ENCODE measurements around the gene APBB1. TPM values are rescaled to one million over a fixed set of nuclear protein-coding genes. Genes with fewer than 3 reads are reported as not detected.

APBB1 gene
- 10.5 TPM for polyA plus RNA-seq (2013, experiment 1 of 2)
- polyA plus RNA-seq (2013, experiment 2 of 2), result 11.0 TPM

DNA sequence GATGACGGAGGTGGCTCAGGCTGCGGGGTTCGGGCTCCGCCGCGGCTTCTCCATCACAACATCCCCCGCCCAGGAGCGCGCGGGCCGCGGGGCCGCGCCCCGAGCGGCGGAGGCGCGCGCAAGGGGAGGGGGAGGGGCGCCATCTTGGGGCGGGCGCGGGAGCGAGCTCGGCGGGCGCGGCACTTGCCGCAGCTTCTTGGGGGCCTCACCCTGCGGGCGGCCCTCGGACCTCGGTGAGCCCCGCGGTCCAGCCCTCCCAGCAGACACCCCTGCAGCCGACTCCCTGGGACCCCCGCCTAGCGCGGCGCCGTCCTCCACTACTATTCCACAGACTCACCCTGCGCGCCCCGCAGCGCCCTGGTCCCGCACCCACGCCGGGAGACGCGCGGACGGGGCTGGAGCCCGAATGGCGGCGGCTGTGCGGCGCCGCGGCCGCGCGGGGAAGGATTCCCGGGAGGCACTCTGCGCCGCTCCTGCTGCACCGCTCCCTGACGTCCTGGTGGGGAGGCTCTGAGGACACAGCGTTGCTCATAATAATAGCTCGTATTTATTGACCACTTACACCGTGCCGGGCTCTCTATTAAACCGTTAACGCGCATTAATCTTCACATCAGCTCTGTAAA lies at the start of gene APBB1:
TSS of gene APBB1 (minus strand) at position 86 of the 623 bp plus-strand sequence. CDS start 7,747 bp downstream, outside the sequence.
- H2BK120ac ChIP-seq (ENCODE audit: low read depth, low read length), result peak within 1 kb of the TSS; percentile 8
- no peak within 1 kb of the TSS for H3K27ac ChIP-seq (ENCODE audit: low read depth, low read length)
- H2BK5ac ChIP-seq (ENCODE audit: low read length), result no peak within 1 kb of the TSS
- peak within 1 kb of the TSS; percentile 54 for H3K18ac ChIP-seq (ENCODE audit: low read length)
- peak within 1 kb of the TSS; percentile 77 for H4K8ac ChIP-seq (ENCODE audit: low read depth, low read length)
- WGBS (ENCODE audit: extremely low coverage, insufficient coverage, low lambda C conversion rate), result no CpG with 5 or more reads among the region's 75 CpGs
- peak within 1 kb of the TSS; percentile 71 for H3K4me3 ChIP-seq (ENCODE audit: low read length)
- no peak within 1 kb of the TSS for H2BK15ac ChIP-seq (replicated peaks; ENCODE audit: low read depth)
- H3K36me3 ChIP-seq (ENCODE audit: control insufficient read depth, insufficient read depth, low read length), result no peaks in the 10 kb centered on the region
- peak within 1 kb of the TSS; percentile 90 for H3K9ac ChIP-seq (ENCODE audit: low read length)
- H3K4ac ChIP-seq (ENCODE audit: low read depth, low read length), result no peak within 1 kb of the TSS
- no peaks in the 10 kb centered on the region for H3K79me2 ChIP-seq (ENCODE audit: control insufficient read depth, insufficient read depth, low read length)
- peaks cover 6% of the 10 kb centered on the region for H3K4me1 ChIP-seq (ENCODE audit: control insufficient read depth, low read depth, low read length)
- H4K5ac ChIP-seq (ENCODE audit: low read length), result no peak within 1 kb of the TSS
- H2AK5ac ChIP-seq (ENCODE audit: low read length), result no peak within 1 kb of the TSS
- H3K27me3 ChIP-seq (ENCODE audit: insufficient read depth, low read length, poor library complexity), result peaks cover 4% of the 10 kb centered on the region
- peak within 1 kb of the TSS; percentile 76 for H3K4me2 ChIP-seq (ENCODE audit: low read length)
- H3K79me1 ChIP-seq (ENCODE audit: low read length), result no peaks in the 10 kb centered on the region
- H3K56ac ChIP-seq (ENCODE audit: low read length), result peak within 1 kb of the TSS; percentile 97
- no peak within 1 kb of the TSS for H3K23ac ChIP-seq (ENCODE audit: low read length)
- peak; percentile 66 for DNase-seq

DNA sequence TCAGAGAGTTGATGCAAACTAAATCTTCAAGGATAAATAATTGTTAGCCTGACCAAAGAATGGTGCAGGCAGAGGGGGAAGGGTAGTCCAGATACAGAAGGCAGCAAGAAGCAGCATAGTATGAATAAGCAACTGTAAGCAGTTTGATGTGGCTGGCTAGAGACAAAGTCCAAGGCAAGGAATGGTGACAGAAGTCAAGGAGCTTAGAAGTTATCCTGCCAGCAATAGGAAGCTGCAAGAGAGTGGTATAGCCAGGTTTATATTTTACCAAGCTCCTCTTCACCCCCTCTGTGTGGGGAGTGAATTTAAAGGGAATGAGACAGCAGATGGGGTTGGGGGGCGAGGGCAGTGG lies 40.2 kb upstream of the APBB1 start:
- Histone ChIP-seq H4K8ac (ENCODE audit: low read depth, low read length) (no peak overlapping the region), H3K79me2 (ENCODE audit: control insufficient read depth, insufficient read depth, low read length) (no peaks in the 10 kb centered on the region), H3K36me3 (ENCODE audit: control insufficient read depth, insufficient read depth, low read length) (no peaks in the 10 kb centered on the region), H3K4me2 (ENCODE audit: low read length) (no peak overlapping the region), H2BK120ac (ENCODE audit: low read depth, low read length) (no peak overlapping the region), H3K27me3 (ENCODE audit: insufficient read depth, low read length, poor library complexity) (no peaks in the 10 kb centered on the region), H3K23ac (ENCODE audit: low read length) (no peak overlapping the region), H3K27ac (ENCODE audit: low read depth, low read length) (no peak overlapping the region), H3K4ac (ENCODE audit: low read depth, low read length) (no peak overlapping the region), H3K4me1 (ENCODE audit: control insufficient read depth, low read depth, low read length) (no peaks in the 10 kb centered on the region), H3K9ac (ENCODE audit: low read length) (no peak overlapping the region), H2AK5ac (ENCODE audit: low read length) (no peak overlapping the region), H2BK15ac (replicated peaks; ENCODE audit: low read depth) (no peak overlapping the region), H4K5ac (ENCODE audit: low read length) (no peak overlapping the region), H3K79me1 (ENCODE audit: low read length) (no peaks in the 10 kb centered on the region), H3K18ac (ENCODE audit: low read length) (no peak overlapping the region), H2BK5ac (ENCODE audit: low read length) (no peak overlapping the region), H3K4me3 (ENCODE audit: low read length) (no peak overlapping the region), H3K56ac (ENCODE audit: low read length) (no peak overlapping the region)
- no CpG with 5 or more reads among the region's 1 CpG for WGBS (ENCODE audit: extremely low coverage, insufficient coverage, low lambda C conversion rate)
- no peak for DNase-seq

DNA sequence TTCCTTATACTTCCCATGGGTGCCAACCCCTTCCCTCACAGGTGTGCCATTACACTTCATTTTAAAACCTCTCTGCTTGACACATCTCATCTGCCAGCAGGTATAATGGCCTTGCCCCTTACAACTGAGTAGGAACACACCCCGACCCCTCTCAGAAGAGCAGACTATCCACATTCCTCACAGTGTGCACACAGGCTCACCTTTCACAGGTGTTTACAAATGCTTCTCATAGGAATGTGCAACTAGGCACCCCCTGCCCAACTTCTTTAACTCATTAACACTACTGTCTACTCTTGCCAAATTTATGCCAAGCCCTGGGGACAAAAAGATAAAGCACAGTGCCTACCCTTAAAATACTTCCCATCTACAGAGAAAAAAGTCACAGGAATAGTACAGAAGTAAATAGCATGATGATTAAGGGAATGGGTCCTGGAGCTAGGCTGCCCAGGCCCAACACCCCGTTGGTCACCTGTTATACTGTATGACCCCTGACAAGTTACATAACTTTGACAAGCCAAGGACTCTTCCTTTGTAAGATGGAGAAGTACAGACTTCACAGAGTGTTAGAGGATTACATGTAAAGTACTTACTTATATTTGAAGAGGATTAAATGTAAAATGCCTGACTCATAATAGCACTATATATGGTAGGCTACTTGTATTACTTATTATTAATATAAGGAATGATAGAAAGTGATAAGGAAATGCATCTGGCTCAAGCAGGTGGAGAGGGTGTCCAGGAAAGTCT lies 39.6 kb upstream of the APBB1 start:
- Histone ChIP-seq H2AK5ac (ENCODE audit: low read length) (no peak overlapping the region), H3K56ac (ENCODE audit: low read length) (no peak overlapping the region), H3K4me3 (ENCODE audit: low read length) (no peak overlapping the region), H3K27ac (ENCODE audit: low read depth, low read length) (no peak overlapping the region), H3K4ac (ENCODE audit: low read depth, low read length) (no peak overlapping the region), H4K5ac (ENCODE audit: low read length) (no peak overlapping the region), H3K4me1 (ENCODE audit: control insufficient read depth, low read depth, low read length) (no peaks in the 10 kb centered on the region), H3K9ac (ENCODE audit: low read length) (no peak overlapping the region), H3K23ac (ENCODE audit: low read length) (no peak overlapping the region), H4K8ac (ENCODE audit: low read depth, low read length) (no peak overlapping the region), H3K79me2 (ENCODE audit: control insufficient read depth, insufficient read depth, low read length) (no peaks in the 10 kb centered on the region), H3K36me3 (ENCODE audit: control insufficient read depth, insufficient read depth, low read length) (no peaks in the 10 kb centered on the region), H2BK120ac (ENCODE audit: low read depth, low read length) (no peak overlapping the region), H3K4me2 (ENCODE audit: low read length) (no peak overlapping the region), H3K27me3 (ENCODE audit: insufficient read depth, low read length, poor library complexity) (no peaks in the 10 kb centered on the region), H3K18ac (ENCODE audit: low read length) (no peak overlapping the region), H2BK5ac (ENCODE audit: low read length) (no peak overlapping the region), H2BK15ac (replicated peaks; ENCODE audit: low read depth) (no peak overlapping the region), H3K79me1 (ENCODE audit: low read length) (no peaks in the 10 kb centered on the region)
- no peak for DNase-seq
- WGBS (ENCODE audit: extremely low coverage, insufficient coverage, low lambda C conversion rate), result no CpG with 5 or more reads among the region's 2 CpGs

DNA sequence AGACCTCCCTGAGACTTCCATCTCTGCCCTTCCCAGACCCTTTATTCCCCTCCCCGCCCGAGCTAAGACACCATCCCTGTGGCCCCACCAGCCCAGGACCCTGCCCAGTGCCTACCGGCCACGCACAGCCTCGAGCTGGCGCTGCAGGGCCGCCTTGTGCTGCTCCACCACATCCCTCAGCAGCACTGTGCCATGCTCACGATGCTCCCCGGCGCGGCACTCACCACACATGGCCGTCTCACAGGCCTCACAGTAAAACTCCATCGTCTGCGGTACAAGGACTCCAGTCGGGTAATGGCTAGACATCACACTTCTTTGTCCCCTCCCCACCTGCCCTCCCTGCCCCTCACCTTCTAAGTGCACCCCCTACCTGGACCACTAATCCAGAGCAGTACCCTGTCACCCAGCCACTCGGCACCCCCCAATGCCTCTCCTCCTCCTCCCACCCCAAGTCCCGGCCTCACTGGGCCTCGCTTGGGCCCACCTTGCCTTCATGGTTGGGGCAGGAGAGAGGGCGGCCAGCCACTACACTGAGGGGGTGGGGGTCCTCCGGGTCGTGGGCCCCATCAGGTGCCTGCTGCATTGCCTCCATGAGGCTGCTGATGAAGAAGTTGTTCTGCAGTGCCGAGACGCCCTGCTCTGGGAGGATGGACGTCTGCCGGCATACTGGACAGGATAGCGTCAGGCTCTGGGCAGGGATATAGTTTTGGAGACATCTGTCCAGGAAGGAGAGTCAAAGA lies 38.9 kb upstream of the APBB1 start:
- Histone ChIP-seq H3K18ac (ENCODE audit: low read length) (no peak overlapping the region), H3K27me3 (ENCODE audit: insufficient read depth, low read length, poor library complexity) (no peaks in the 10 kb centered on the region), H3K4me3 (ENCODE audit: low read length) (no peak overlapping the region), H2BK5ac (ENCODE audit: low read length) (no peak overlapping the region), H3K56ac (ENCODE audit: low read length) (no peak overlapping the region), H2AK5ac (ENCODE audit: low read length) (no peak overlapping the region), H4K8ac (ENCODE audit: low read depth, low read length) (no peak overlapping the region), H4K5ac (ENCODE audit: low read length) (no peak overlapping the region), H3K27ac (ENCODE audit: low read depth, low read length) (no peak overlapping the region), H2BK120ac (ENCODE audit: low read depth, low read length) (no peak overlapping the region), H3K9ac (ENCODE audit: low read length) (no peak overlapping the region), H3K79me2 (ENCODE audit: control insufficient read depth, insufficient read depth, low read length) (no peaks in the 10 kb centered on the region), H3K36me3 (ENCODE audit: control insufficient read depth, insufficient read depth, low read length) (no peaks in the 10 kb centered on the region), H2BK15ac (replicated peaks; ENCODE audit: low read depth) (no peak overlapping the region), H3K4ac (ENCODE audit: low read depth, low read length) (no peak overlapping the region), H3K79me1 (ENCODE audit: low read length) (no peaks in the 10 kb centered on the region), H3K4me1 (ENCODE audit: control insufficient read depth, low read depth, low read length) (no peaks in the 10 kb centered on the region), H3K4me2 (ENCODE audit: low read length) (no peak overlapping the region), H3K23ac (ENCODE audit: low read length) (no peak overlapping the region)
- no CpG with 5 or more reads among the region's 26 CpGs for WGBS (ENCODE audit: extremely low coverage, insufficient coverage, low lambda C conversion rate)
- DNase-seq, result no peak

DNA sequence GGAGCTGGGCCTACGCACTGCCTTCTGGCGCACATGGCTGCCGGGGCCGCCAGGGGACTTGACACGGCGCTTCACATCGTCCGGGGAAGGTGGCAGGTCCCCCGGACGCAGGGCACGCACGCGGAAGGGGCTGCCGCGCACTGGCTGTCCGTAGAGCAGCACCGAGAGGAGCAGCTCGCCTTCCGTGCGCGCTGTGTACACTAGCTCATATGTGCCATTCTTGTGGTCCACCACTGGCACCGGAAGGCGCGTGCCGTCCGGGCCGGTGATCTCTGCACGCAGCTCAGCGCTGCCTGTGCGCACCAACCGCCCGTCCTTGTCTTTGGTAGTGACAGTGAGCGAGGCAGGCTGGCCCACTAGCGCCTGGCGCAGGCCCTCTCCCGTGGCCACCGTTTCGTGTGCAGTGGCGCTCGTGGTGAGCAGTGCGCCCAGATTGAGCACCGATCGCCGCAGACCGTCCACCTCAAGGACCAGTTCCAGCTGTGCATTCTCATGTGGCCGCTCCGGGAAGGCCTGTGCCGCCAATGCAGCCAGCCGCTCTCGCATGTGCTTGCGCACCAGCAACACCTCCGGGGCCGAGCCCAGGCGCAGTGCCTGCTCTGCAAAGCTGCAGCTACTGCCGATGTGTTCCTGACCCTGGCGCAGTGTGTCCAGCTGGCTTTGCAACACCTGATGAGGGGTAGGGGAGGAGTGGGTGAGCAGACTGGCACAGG lies 37.6 kb upstream of the APBB1 start:
- DNase-seq, result no peak
- H3K56ac ChIP-seq (ENCODE audit: low read length), result no peak overlapping the region
- H3K27ac ChIP-seq (ENCODE audit: low read depth, low read length), result no peak overlapping the region
- no peak overlapping the region for H3K4me3 ChIP-seq (ENCODE audit: low read length)
- no peak overlapping the region for H3K4ac ChIP-seq (ENCODE audit: low read depth, low read length)
- no CpG with 5 or more reads among the region's 56 CpGs for WGBS (ENCODE audit: extremely low coverage, insufficient coverage, low lambda C conversion rate)
- no peak overlapping the region for H3K23ac ChIP-seq (ENCODE audit: low read length)
- H2BK5ac ChIP-seq (ENCODE audit: low read length), result no peak overlapping the region
- H3K4me1 ChIP-seq (ENCODE audit: control insufficient read depth, low read depth, low read length), result no peaks in the 10 kb centered on the region
- no peak overlapping the region for H3K18ac ChIP-seq (ENCODE audit: low read length)
- H2AK5ac ChIP-seq (ENCODE audit: low read length), result no peak overlapping the region
- H3K36me3 ChIP-seq (ENCODE audit: control insufficient read depth, insufficient read depth, low read length), result no peaks in the 10 kb centered on the region
- H2BK15ac ChIP-seq (replicated peaks; ENCODE audit: low read depth), result no peak overlapping the region
- H3K79me1 ChIP-seq (ENCODE audit: low read length), result no peaks in the 10 kb centered on the region
- H3K9ac ChIP-seq (ENCODE audit: low read length), result no peak overlapping the region
- no peak overlapping the region for H4K5ac ChIP-seq (ENCODE audit: low read length)
- no peak overlapping the region for H2BK120ac ChIP-seq (ENCODE audit: low read depth, low read length)
- no peak overlapping the region for H4K8ac ChIP-seq (ENCODE audit: low read depth, low read length)
- no peaks in the 10 kb centered on the region for H3K27me3 ChIP-seq (ENCODE audit: insufficient read depth, low read length, poor library complexity)
- no peak overlapping the region for H3K4me2 ChIP-seq (ENCODE audit: low read length)
- no peaks in the 10 kb centered on the region for H3K79me2 ChIP-seq (ENCODE audit: control insufficient read depth, insufficient read depth, low read length)

All from mesendoderm (in vitro differentiated cells).